HepG2 (cell line): Measurements from ENCODE around the gene MLX. TPM values are rescaled to one million over a fixed set of nuclear protein-coding genes. Genes with fewer than 3 reads are reported as not detected.
A peak's percentile ranks its signal among the peaks of the same experiment; 100 is the strongest.

Experiments used
- CBX2 ChIP-seq, 2 experiments: fragments of 200-600 bp in 1 of 2; sonication (generic); formaldehyde crosslinking in 1 of 2; IDR thresholded peaks; 2 replicates each; pipeline versions ENCODE4 v1.7.0 to v1.8.1; 2018 to 2022; ENCODE audit warnings: low read depth in 2 of 2, low read length in 1 of 2, mild to moderate bottlenecking in 1 of 2, missing genetic modification reagents in 1 of 2
- CREM ChIP-seq, 2 experiments: sonication (generic) in 1 of 2; formaldehyde crosslinking in 1 of 2; IDR thresholded peaks; 2 replicates each; pipeline versions ENCODE4 v1.4.0 to v1.6.1; 2016 to 2020; ENCODE audit warnings: antibody characterized with exemption in 1 of 2, mild to moderate bottlenecking in 1 of 2, missing genetic modification reagents in 1 of 2
- EP300 ChIP-seq, 3 experiments: sonication (generic) in 1 of 3; formaldehyde crosslinking in 1 of 3; IDR thresholded peaks; 2 replicates each; pipeline versions ENCODE4 v1.5.1 to v1.6.1; 2011 to 2020; ENCODE audit warnings: low read depth in 2 of 3, low read length in 2 of 3, borderline replicate concordance in 1 of 3, improper control_type of control experiment in 1 of 3, mild to moderate bottlenecking in 1 of 3, missing genetic modification reagents in 1 of 3, moderate library complexity in 1 of 3
- FOXA1 ChIP-seq, 2 experiments: fragments of 450-650 bp in 1 of 2; sonication (generic) in 1 of 2; formaldehyde crosslinking in 1 of 2; IDR thresholded peaks; 2 replicates each; pipeline versions ENCODE4 v1.4.0 to v1.6.1; 2016 to 2020; ENCODE audit warnings: missing genetic modification reagents in 1 of 2
- FOXO1 ChIP-seq: sonication (generic); formaldehyde crosslinking; IDR thresholded peaks from 2 replicates; pipeline ENCODE4 v1.4.0; 2020; ENCODE audit warnings: missing genetic modification reagents
- HES4 ChIP-seq: sonication (generic); formaldehyde crosslinking; IDR thresholded peaks from 2 replicates; pipeline ENCODE4 v1.9.0; 2021; ENCODE audit warnings: mild to moderate bottlenecking, missing genetic modification reagents, borderline replicate concordance
- ISL2 ChIP-seq: sonication (generic); formaldehyde crosslinking; IDR thresholded peaks from 2 replicates; pipeline ENCODE4 v1.5.0; 2020; ENCODE audit warnings: missing genetic modification reagents
- RELA ChIP-seq: sonication (generic); formaldehyde crosslinking; IDR thresholded peaks from 2 replicates; pipeline ENCODE4 v1.4.0; 2020; ENCODE audit warnings: missing genetic modification reagents
- SALL1 ChIP-seq: sonication (generic); formaldehyde crosslinking; IDR thresholded peaks from 2 replicates; pipeline ENCODE4 v1.8.0; 2022; ENCODE audit warnings: mild to moderate bottlenecking, missing genetic modification reagents
- TARDBP ChIP-seq: sonication (generic); formaldehyde crosslinking; IDR thresholded peaks from 2 replicates; pipeline ENCODE4 v1.8.0; 2022; ENCODE audit warnings: mild to moderate bottlenecking, missing genetic modification reagents
- ZBTB49 ChIP-seq: sonication (generic); formaldehyde crosslinking; IDR thresholded peaks from 2 replicates; pipeline ENCODE4 v1.4.0; 2020; ENCODE audit warnings: missing genetic modification reagents, borderline replicate concordance
- ZNF788 ChIP-seq: sonication (generic); formaldehyde crosslinking; IDR thresholded peaks from 2 replicates; pipeline ENCODE4 v1.5.0; 2020; ENCODE audit warnings: mild to moderate bottlenecking, missing genetic modification reagents, borderline replicate concordance
- polyA plus RNA-seq, 8 experiments: library from polyadenylated mRNA; depleted of rRNA in 3 of 8; stranded (reverse) in 7 of 8; unstranded in 1 of 8; fragments of >200 nt; fragmentation: Illumina TruSeq in 4 of 8; extraction: Trizol in 4 of 8; gene quantifications; 2 replicates each; pipeline versions ENCODE4 v1.2.1 to v1.2.3, GENCODE V29; 2011 to 2016; ENCODE audit warnings: low read depth in 4 of 8, missing spikeins in 1 of 8, mixed read lengths in 1 of 8; ENCODE audit not compliant: insufficient read depth in 1 of 8
- total RNA-seq, 5 experiments: library from RNA; depleted of rRNA; stranded (reverse); fragments of >200 nt; fragmentation: Illumina TruSeq; extraction: Trizol; gene quantifications; 2 replicates each; pipeline ENCODE4 v1.2.3, GENCODE V29; 2016; ENCODE audit warnings: low read depth in 1 of 5
- TF ChIP-seq, protein P1 (sequence below): IDR thresholded peaks from 2 replicates; pipeline ENCODE4 v1.6.1; 2016; ENCODE audit warnings: missing compliant biosample characterization, missing genetic modification reagents, borderline replicate concordance
- TF ChIP-seq, protein P2 (sequence below): sonication (generic); formaldehyde crosslinking; IDR thresholded peaks from 2 replicates; pipeline ENCODE4 v1.4.0; 2020; ENCODE audit warnings: missing genetic modification reagents

The MLX gene
- total and polyA plus RNA-seq, 2 of the 13 experiments (the other 11 are each of a cell fraction or from before 2014, with no cell fraction given), result 38.9 to 74.4 TPM

- TF ChIP-seq SALL1 (peak; percentile 93), ISL2 (CRISPR knock-in tag) (no peak; the same call in 1 of the 2 replicates), ZBTB49 (peak; percentile 59; the same call in 1 of the 2 replicates), FOXO1 (peak; percentile 87), TARDBP (CRISPR knock-in tag) (peak; percentile 60), HES4 (CRISPR knock-in tag) (no peak), ZNF788 (CRISPR knock-in tag) (peak; percentile 20; the same call in 1 of the 2 replicates), EP300 (IDR thresholded peaks at IDR 0.05; ENCODE audit: low read depth in 2 of 2, low read length in 2 of 2) (peak in 1 of 2 experiments; percentile 74; a peak in 2 of 4 replicates), EP300 (CRISPR knock-in tag; IDR thresholded peaks at IDR 0.05; ENCODE audit: borderline replicate concordance) (no peak; the same call in 1 of the 2 replicates), CBX2 (IDR thresholded peaks at IDR 0.05; ENCODE audit: low read depth, low read length) (no peak), CBX2 (CRISPR knock-in tag; IDR thresholded peaks at IDR 0.05; ENCODE audit: low read depth) (no peak), CREM (IDR thresholded peaks at IDR 0.05) (peak; percentile 53; the same call in 1 of the 2 replicates), CREM (CRISPR knock-in tag; IDR thresholded peaks at IDR 0.05) (no peak), RELA (CRISPR knock-in tag) (no peak), FOXA1 (IDR thresholded peaks at IDR 0.05) (no peak), FOXA1 (CRISPR knock-in tag; IDR thresholded peaks at IDR 0.05) (peak; percentile 46; the same call in 1 of the 2 replicates)
- TF ChIP-seq, protein P1, sequence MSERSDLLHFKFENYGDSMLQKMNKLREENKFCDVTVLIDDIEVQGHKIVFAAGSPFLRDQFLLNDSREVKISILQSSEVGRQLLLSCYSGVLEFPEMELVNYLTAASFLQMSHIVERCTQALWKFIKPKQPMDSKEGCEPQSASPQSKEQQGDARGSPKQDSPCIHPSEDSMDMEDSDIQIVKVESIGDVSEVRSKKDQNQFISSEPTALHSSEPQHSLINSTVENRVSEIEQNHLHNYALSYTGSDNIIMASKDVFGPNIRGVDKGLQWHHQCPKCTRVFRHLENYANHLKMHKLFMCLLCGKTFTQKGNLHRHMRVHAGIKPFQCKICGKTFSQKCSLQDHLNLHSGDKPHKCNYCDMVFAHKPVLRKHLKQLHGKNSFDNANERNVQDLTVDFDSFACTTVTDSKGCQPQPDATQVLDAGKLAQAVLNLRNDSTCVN (CRISPR knock-in tag), result peak; percentile 99
- TF ChIP-seq, protein P2, sequence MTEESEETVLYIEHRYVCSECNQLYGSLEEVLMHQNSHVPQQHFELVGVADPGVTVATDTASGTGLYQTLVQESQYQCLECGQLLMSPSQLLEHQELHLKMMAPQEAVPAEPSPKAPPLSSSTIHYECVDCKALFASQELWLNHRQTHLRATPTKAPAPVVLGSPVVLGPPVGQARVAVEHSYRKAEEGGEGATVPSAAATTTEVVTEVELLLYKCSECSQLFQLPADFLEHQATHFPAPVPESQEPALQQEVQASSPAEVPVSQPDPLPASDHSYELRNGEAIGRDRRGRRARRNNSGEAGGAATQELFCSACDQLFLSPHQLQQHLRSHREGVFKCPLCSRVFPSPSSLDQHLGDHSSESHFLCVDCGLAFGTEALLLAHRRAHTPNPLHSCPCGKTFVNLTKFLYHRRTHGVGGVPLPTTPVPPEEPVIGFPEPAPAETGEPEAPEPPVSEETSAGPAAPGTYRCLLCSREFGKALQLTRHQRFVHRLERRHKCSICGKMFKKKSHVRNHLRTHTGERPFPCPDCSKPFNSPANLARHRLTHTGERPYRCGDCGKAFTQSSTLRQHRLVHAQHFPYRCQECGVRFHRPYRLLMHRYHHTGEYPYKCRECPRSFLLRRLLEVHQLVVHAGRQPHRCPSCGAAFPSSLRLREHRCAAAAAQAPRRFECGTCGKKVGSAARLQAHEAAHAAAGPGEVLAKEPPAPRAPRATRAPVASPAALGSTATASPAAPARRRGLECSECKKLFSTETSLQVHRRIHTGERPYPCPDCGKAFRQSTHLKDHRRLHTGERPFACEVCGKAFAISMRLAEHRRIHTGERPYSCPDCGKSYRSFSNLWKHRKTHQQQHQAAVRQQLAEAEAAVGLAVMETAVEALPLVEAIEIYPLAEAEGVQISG (CRISPR knock-in tag), result peak; percentile 75; the same call in 1 of the 2 replicates
Measured at GRCh38 chr17:42564815-42565522, 1.9 kb upstream of the MLX start (continued).
